B cell (primary cell): ENCODE data around the gene ALKBH6. TPM values are rescaled to one million over a fixed set of nuclear protein-coding genes. Genes with fewer than 3 reads are reported as not detected.

Experiments
- ATAC-seq: fragments of 200-7000 bp; cut with Tn5 transposase; one replicate; pipeline ENCODE4 v1.10.0; 2021; ENCODE audit warnings: low read depth, mild to moderate bottlenecking, moderate number of reproducible peaks, moderate library complexity
- CTCF ChIA-PET: fragments of 350-600 bp; sonication (Branson Sonifier 250); formaldehyde crosslinking; loops from one replicate; lab custom pipeline; 2021; ENCODE audit warnings: antibody characterized with exemption, inconsistent platforms; lab: Charles Lee
- POLR2A ChIA-PET: fragments of 350-600 bp; sonication (Branson Sonifier 250); formaldehyde crosslinking; loops from one replicate; lab custom pipeline; 2021; ENCODE audit warnings: antibody characterized with exemption; lab: Charles Lee
- DNase-seq: peaks from one replicate; pipeline ENCODE4 v3.0.0; 2013
- H2AFZ ChIP-seq: 2 replicates; pipeline ENCODE4 v1.6.1; 2012; ENCODE audit warnings: mild to moderate bottlenecking, low read depth, low read length; ENCODE audit not compliant: insufficient read depth, poor library complexity, severe bottlenecking
- H3K27ac ChIP-seq, 2 donors: 1 replicate in 1 of 2; 2 replicates in 1 of 2; pipeline ENCODE4 v1.5.1; 2012 to 2013; ENCODE audit warnings: low read length in 2 of 2, mild to moderate bottlenecking in 2 of 2, moderate library complexity in 1 of 2
- H3K27me3 ChIP-seq, 4 experiments: fragments of 200-600 bp in 1 of 4; sonication (generic) in 1 of 4; replicated peaks in 1 of 4; 1 replicate in 2 of 4; 2 replicates in 2 of 4; pipeline versions ENCODE4 v1.6.1 to v1.7.0; 2013 to 2016; ENCODE audit warnings: low read length in 3 of 4, mild to moderate bottlenecking in 2 of 4, mixed read lengths in 1 of 4, moderate library complexity in 1 of 4; ENCODE audit not compliant: insufficient read depth in 4 of 4, control insufficient read depth in 3 of 4; ENCODE audit errors: control extremely low read depth in 1 of 4
- H3K36me3 ChIP-seq, 2 experiments: replicated peaks in 1 of 2; 1 replicate in 1 of 2; 2 replicates in 1 of 2; pipeline versions ENCODE4 v1.6.1 to v1.7.1; 2013; ENCODE audit warnings: low read length in 1 of 2; ENCODE audit not compliant: insufficient read depth in 2 of 2, control insufficient read depth in 1 of 2; ENCODE audit errors: control extremely low read depth in 1 of 2, extremely low read depth in 1 of 2
- H3K4me1 ChIP-seq, 2 donors: fragments of 200-600 bp in 1 of 2; sonication (generic) in 1 of 2; 1 replicate in 1 of 2; 2 replicates in 1 of 2; pipeline versions ENCODE4 v1.5.1 to v1.6.1; 2013 to 2017; ENCODE audit warnings: low read length in 2 of 2; ENCODE audit not compliant: control insufficient read depth in 2 of 2, insufficient read depth in 2 of 2
- H3K4me2 ChIP-seq: replicated peaks from 2 replicates; pipeline ENCODE3; 2012; ENCODE audit warnings: mild to moderate bottlenecking, low read depth, low read length; ENCODE audit not compliant: poor library complexity, severe bottlenecking
- H3K4me3 ChIP-seq, 5 experiments: fragments of 200-600 bp in 1 of 5; sonication (generic) in 1 of 5; 1 replicate in 3 of 5; 2 replicates in 2 of 5; pipeline versions ENCODE4 v1.5.1 to v1.7.0; 2011 to 2016; ENCODE audit warnings: low read length in 4 of 5, mild to moderate bottlenecking in 4 of 5, low read depth in 2 of 5, control low read depth in 1 of 5, moderate library complexity in 1 of 5; ENCODE audit not compliant: insufficient read depth in 1 of 5; ENCODE audit errors: control extremely low read depth in 1 of 5, extremely low read depth in 1 of 5
- H3K79me2 ChIP-seq: fragments of 200-600 bp; sonication (generic); one replicate; pipeline ENCODE4 v1.6.0; 2016; ENCODE audit warnings: low read length; ENCODE audit not compliant: control insufficient read depth, insufficient read depth
- H3K9ac ChIP-seq: fragments of 200-600 bp; sonication (generic); 2 replicates; pipeline ENCODE4 v1.6.1; 2017; ENCODE audit warnings: mild to moderate bottlenecking, low read length, moderate library complexity
- H3K9me3 ChIP-seq, 3 donors: one replicate each; pipeline versions ENCODE4 v1.6.1 to v1.7.1; 2013; ENCODE audit warnings: low read length in 2 of 3; ENCODE audit not compliant: control insufficient read depth in 2 of 3, insufficient read depth in 1 of 3; ENCODE audit errors: control extremely low read depth in 1 of 3
- H4K20me1 ChIP-seq: 2 replicates; pipeline ENCODE4 v1.6.0; 2012; ENCODE audit warnings: mild to moderate bottlenecking, low read length; ENCODE audit not compliant: insufficient read depth, control insufficient read depth, poor library complexity, severe bottlenecking
- H3K27ac Mint-ChIP-seq: one replicate; pipeline ENCODE4 v1.8.0; 2021; ENCODE audit warnings: mixed read lengths
- H3K27me3 Mint-ChIP-seq: one replicate; pipeline ENCODE4 v1.8.0; 2021; ENCODE audit warnings: mixed read lengths
- H3K4me1 Mint-ChIP-seq: one replicate; pipeline ENCODE4 v1.8.0; 2021; ENCODE audit warnings: mixed read lengths
- H3K4me3 Mint-ChIP-seq: one replicate; pipeline ENCODE4 v1.8.0; 2021; ENCODE audit warnings: mixed read lengths
- H3K9me3 Mint-ChIP-seq: one replicate; pipeline ENCODE4 v1.8.0; 2022; ENCODE audit warnings: mixed read lengths; ENCODE audit not compliant: insufficient read depth
- CTCF ChIP-seq: fragments of 200-600 bp; IDR thresholded peaks from one replicate; pipeline ENCODE4 v1.8.0; 2022; ENCODE audit warnings: antibody characterized with exemption, mild to moderate bottlenecking
- EZH2 ChIP-seq: IDR thresholded peaks from 2 replicates; pipeline ENCODE4 v1.6.1; 2012; ENCODE audit warnings: borderline replicate concordance, low read depth, mild to moderate bottlenecking, moderate library complexity, low read length; ENCODE audit not compliant: insufficient read depth, poor library complexity, severe bottlenecking
- WGBS: methylation state at CpG from one replicate; pipeline ENCODE4 v1.1.5; 2013; ENCODE audit warnings: missing lambda C conversion rate; ENCODE audit not compliant: insufficient coverage; 5-methylcytosine and 5-hydroxymethylcytosine counted together
- intact Hi-C: fragments of 100-400 bp; cut with micrococcal nuclease; formaldehyde crosslinking; loops from one replicate; pipeline ENCODE4 v1.10.0; 2022
- polyA plus RNA-seq: library from polyadenylated mRNA; depleted of rRNA; stranded (reverse); fragments of >200 nt; gene quantifications from 2 replicates; pipeline ENCODE4 v1.2.3, GENCODE V29; 2012
- total RNA-seq, 2 donors: library from RNA; stranded (reverse); fragments of 120-200 nt in 1 of 2; gene quantifications; 1 replicate in 1 of 2; 2 replicates in 1 of 2; pipeline versions ENCODE4 v1.2.3 to v1.2.4, GENCODE V29; 2013 to 2022

ALKBH6 gene
- total and polyA plus RNA-seq, 2 donors (not counting 1 experiment from before 2014, with no cell fraction given): 54.5 to 56.5 TPM

GRCh38 chr19:35991731-35992450, 22.1 kb downstream of the ALKBH6 start:
- no peak overlapping the region for H3K4me2 ChIP-seq
- H3K4me1 ChIP-seq: peaks cover 18 to 30% of the 10 kb centered on the region in 2 donors
- Mint-ChIP-seq H3K27ac (no peak overlapping the region), H3K4me3 (no peak overlapping the region), H3K9me3 (no peaks in the 10 kb centered on the region), H3K27me3 (no peaks in the 10 kb centered on the region), H3K4me1 (peaks cover 24% of the 10 kb centered on the region)
- intact Hi-C loops: loop anchor here (10.0 kb wide), 1 partner anchor 583 kb away; the partner anchor contains the start of gene ZNF529
- 93% methylated on average over 6 of the region's 7 CpGs for WGBS
- CTCF ChIA-PET: interaction anchor here (0.7 kb wide), 1 partner anchor 11 kb away, joined by 3 read pairs; no protein-coding TSS in a partner anchor
- H3K9ac ChIP-seq: no peak overlapping the region
- no peaks in the 10 kb centered on the region for H3K36me3 ChIP-seq
- H3K79me2 ChIP-seq: peaks cover 24% of the 10 kb centered on the region
- H4K20me1 ChIP-seq: peaks cover 18% of the 10 kb centered on the region
- no peak overlapping the region for H3K4me3 ChIP-seq
- ATAC-seq (no peak), DNase-seq (no peak)
- no peak overlapping the region for H3K27ac ChIP-seq
- POLR2A ChIA-PET: interaction anchor here (0.6 kb wide), 1 partner anchor 11 kb away, joined by 3 read pairs; no protein-coding TSS in a partner anchor
- H3K9me3 ChIP-seq: peaks cover 0 to 13% (median 0%) of the 10 kb centered on the region in 3 donors
- no peak for TF ChIP-seq EZH2
- H3K27me3 ChIP-seq: peaks cover 0 to 4% (median 0%) of the 10 kb centered on the region in 4 experiments
- no peak overlapping the region for H2AFZ ChIP-seq

GRCh38 chr19:35990771-35991730, 23.0 kb downstream of the ALKBH6 start:
- ChIA-PET CTCF (interaction anchor here (0.7 kb wide), 1 partner anchor 299 kb away, joined by 3 read pairs; no protein-coding TSS in a partner anchor), POLR2A (interaction anchor here (0.6 to 0.7 kb wide), 2 partner anchors 12 to 106 kb away, joined by 3 to 6 read pairs; no protein-coding TSS in a partner anchor)
- WGBS: 92% methylated on average over 6 of the region's 10 CpGs
- Mint-ChIP-seq H3K27ac (no peak overlapping the region), H3K4me3 (no peak overlapping the region), H3K4me1 (peaks cover 20% of the 10 kb centered on the region), H3K27me3 (no peaks in the 10 kb centered on the region), H3K9me3 (no peaks in the 10 kb centered on the region)
- H4K20me1 ChIP-seq: peaks cover 10% of the 10 kb centered on the region
- ATAC-seq (no peak), DNase-seq (no peak)
- H3K4me1 ChIP-seq: peaks cover 16 to 29% of the 10 kb centered on the region in 2 donors
- TF ChIP-seq EZH2: no peak
- TF ChIP-seq CTCF: no peak
- no peak overlapping the region for H3K9ac ChIP-seq
- H3K9me3 ChIP-seq: peaks cover 0 to 13% (median 0%) of the 10 kb centered on the region in 3 donors
- H3K4me3 ChIP-seq: no peak overlapping the region
- peaks cover 0 to 4% (median 0%) of the 10 kb centered on the region in 4 experiments for H3K27me3 ChIP-seq
- intact Hi-C loops: loop anchor here (10.0 kb wide), 1 partner anchor 584 kb away; the partner anchor contains the start of gene ZNF529
- peaks cover 16% of the 10 kb centered on the region for H3K79me2 ChIP-seq
- no peak overlapping the region for H3K4me2 ChIP-seq
- no peaks in the 10 kb centered on the region for H3K36me3 ChIP-seq
- H2AFZ ChIP-seq: no peak overlapping the region
- no peak overlapping the region for H3K27ac ChIP-seq
